B cell (primary cell): ENCODE results near the gene UAP1L1.

Experiments
- CTCF ChIP-seq: fragments of 200-600 bp; IDR thresholded peaks from one replicate; pipeline ENCODE4 v1.8.0; 2022; ENCODE audit warnings: antibody characterized with exemption, mild to moderate bottlenecking
- EZH2 ChIP-seq: IDR thresholded peaks from 2 replicates; pipeline ENCODE4 v1.6.1; 2012; ENCODE audit warnings: borderline replicate concordance, low read depth, mild to moderate bottlenecking, moderate library complexity, low read length; ENCODE audit not compliant: insufficient read depth, poor library complexity, severe bottlenecking

GRCh38 chr9:137099231-137099630 lies 21.9 kb downstream of the UAP1L1 start:
- TF ChIP-seq EZH2 (no peak), CTCF (no peak)
